HG02852 (cell line): ENCODE measurements around the gene CDH22.

Source experiments
- ATAC-seq: cut with Tn5 transposase; IDR thresholded peaks from one replicate; pipeline ENCODE4 v1.9.1; 2021; ENCODE audit warnings: mild to moderate bottlenecking, moderate library complexity; ENCODE audit not compliant: unreplicated experiment

Gene CDH22

DNA sequence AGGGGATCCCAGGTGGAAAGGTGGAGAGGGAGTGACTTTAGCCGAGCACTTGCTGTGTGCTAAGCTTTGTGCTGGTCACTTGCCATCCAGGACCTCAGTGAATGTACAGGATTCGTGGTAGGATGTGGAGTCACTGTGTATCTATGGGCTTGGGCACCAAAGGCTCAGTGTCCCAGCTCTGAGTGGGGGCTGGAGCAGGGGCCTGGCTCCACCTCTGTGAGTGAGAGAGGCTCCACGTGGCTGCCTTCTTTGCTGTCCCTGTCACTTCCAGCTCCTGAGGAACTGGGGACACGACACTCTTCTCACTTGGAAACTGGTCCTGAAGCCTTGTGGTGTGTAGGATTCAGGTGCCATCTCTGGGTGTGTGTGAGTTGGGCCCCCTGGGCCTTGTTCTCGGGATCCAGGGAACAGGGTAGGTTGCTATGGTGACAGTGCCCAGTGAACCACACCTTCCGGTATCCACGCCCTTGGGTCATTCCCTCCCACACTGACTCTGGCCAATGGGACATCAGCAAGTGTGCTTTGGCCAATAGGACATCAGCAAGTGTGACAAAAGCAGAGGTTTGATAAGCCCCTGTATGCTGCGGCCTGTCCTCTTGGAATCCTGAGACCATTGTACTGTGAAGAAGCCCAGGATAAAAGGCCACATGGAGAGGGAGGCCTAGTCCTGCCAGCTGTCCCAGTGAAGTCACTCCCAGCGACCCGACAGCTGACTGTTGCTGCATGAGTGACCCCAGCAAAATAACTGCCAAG, 87.7 kb downstream of the CDH22 start:
- ATAC-seq: no peak

GRCh38 chr20:46219920-46220319, 88.4 kb downstream of the CDH22 start:
- ATAC-seq: no peak

- ATAC-seq: no peak
These were observed 89.1 kb downstream of the CDH22 start for GRCh38 chr20:46219190-46219589.

- ATAC-seq: no peak
These were observed 89.6 kb downstream of the CDH22 start for GRCh38 chr20:46218656-46219055.

DNA sequence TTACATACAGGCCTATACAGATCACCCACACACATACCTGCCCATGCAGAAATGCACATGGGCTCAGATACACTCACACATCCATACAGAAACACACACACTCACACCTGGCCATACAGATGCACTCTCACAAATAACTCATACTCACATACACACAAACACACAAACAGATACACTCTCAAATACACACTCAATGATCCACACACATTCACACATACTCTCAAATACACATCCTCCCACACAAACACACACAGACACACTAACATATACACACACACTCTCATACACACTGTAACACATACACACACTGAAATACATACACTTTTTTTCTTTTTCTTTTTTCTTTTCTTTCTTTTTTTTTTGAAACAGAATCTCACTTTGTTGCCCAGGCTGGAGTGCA, 90.7 kb downstream of the CDH22 start:
- ATAC-seq: no peak

DNA sequence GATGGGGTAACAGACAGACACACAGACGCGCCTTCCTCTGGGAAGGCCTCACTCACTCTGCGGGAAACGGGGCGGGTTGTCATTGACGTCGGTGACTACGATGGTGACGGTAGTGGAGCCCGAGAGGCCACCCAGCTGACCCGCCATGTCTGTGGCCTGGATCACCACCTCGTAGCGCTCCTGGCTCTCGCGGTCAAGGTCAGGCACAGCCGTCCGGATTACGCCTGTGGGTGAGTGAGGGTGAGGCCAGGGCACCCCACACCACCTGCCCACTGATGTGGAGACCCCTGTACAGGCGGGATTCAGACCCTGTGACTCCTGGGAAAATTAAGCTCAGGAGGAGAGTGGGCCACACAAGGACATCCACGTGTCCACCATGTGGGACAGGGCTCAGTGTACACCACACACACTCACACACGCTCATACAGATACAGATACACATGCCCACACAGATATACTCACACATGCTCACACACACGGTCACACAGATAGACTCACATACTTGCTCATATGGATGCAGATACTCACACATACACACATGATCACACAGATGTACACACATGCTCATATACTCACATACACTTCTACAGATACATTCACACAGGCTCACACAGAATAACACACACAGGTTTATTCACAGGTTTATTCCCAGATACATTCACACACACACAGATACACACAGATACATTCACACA, 91.4 kb downstream of the CDH22 start:
- ATAC-seq: no peak

DNA sequence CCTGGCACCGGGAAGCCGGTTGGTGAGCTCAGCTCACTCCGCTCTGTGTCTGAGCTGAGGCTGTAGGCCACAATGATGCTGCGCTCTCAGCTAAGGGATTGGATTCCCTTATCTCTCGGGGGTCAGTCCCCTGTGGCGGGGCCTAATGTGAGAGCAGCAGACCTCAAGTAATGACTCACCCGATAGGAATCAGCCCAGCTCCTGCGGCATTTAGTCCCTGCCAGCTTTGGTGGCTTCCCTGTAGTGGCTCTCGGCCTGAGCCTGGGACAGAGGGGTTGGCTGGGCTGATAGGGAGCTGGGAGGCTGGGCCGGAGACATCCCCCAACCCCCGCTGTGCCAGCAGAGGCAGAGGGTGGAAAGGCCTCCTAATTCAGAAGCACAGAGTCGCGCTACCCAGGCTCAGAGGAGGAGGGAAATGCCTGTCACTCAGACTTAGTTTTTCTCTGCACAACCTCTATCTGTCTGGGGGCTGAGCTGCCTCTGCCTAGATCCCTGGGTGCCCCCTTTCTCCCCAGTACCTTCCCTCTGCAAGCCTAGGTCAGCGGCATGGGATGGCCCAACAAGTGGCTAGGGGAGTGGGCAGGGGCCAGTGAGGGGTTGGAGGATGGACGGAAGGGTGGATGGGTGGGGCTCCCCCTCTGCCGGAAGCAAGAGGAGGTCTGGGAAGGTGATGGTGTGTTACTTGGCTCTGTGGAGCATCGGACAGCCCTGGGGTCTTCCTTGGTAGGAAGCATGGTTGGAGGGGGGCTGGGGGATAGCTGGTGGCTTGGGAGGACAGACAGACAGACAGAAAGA, 92.2 kb downstream of the CDH22 start:
- no peak for ATAC-seq

- ATAC-seq: no peak
These were observed 93.3 kb downstream of the CDH22 start for GRCh38 chr20:46214824-46215488.

DNA sequence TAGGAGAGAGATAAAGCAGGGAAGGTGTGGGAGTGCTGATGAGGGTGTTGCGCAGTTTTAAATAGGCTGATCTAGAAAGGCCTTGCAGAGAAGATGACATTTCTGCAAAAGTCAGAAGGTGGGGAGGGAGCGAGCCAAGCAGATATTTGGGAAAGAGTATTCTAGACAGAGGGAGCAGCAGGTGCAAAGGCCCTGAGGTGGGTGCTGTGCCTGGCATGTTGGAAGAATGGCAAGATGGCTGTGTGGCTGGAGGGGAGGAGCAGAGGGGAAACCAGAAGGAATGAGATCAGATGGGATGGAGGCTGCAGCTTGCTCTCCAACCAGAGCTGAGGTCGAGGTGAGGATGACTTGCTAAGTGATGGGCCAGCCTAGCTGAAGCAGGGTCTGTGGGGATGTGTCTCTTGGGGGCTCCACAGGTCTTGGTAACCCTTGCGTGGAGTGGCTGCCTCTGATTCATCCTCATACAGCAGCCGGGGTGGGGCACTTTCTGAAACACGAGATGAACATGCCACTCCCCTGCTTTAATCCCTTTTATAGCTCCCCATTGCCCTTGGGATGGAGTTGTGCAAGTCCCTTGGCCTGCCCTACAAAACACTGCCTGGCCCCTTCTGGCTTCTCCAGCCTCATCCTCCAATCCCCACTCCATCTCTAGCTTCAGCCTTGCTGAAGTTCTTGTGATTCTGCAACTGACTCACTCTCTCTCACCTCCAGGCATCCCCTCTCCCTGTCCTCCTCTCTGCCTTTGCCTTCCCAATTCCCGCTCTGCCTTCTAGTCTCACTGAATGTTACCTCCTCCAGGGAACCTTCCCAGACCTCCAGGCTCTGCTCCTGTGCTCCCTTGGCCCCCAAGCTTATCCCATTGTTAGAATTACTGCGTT, 94.1 kb downstream of the CDH22 start:
- ATAC-seq: no peak

DNA sequence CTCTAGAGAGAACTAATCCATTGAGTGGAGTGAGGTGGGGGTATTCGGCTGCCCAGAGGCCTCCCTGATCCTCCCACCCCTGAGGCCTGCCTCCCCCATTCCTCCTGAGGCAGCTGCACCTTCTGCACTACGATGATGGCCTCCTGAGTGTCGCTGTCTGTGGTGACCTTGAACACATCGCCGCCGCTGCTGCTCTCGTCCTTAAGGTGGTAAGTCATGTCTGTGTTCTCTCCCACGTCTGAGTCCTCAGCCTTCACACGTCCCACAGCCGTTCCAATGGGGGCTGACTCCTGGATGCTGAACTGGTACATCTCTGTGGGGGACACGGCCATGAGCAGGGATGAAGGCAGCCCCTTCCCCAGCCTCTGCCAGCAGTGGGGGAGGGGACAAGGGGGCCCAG, 95.4 kb downstream of the CDH22 start:
- ATAC-seq: no peak

DNA sequence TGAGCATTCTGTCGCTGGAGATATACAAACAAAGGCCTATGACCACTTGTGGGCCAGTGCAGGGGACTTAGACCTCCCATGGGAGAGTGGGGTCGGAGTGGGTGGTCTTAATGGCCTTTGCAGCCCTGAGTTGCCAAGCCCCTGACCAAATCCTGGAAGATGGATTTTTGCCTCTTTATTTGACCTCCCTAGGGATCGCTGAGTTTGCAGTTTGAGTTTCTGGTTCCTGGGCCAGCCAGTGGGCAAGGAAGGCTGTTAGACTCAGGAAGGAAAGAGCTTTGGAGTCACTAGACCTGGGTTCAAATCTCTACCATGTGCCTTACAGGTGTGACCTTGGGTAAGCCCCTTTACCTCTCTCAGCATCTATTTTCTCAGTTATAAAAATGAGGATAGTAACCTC, 96.0 kb downstream of the CDH22 start:
- ATAC-seq: no peak

DNA sequence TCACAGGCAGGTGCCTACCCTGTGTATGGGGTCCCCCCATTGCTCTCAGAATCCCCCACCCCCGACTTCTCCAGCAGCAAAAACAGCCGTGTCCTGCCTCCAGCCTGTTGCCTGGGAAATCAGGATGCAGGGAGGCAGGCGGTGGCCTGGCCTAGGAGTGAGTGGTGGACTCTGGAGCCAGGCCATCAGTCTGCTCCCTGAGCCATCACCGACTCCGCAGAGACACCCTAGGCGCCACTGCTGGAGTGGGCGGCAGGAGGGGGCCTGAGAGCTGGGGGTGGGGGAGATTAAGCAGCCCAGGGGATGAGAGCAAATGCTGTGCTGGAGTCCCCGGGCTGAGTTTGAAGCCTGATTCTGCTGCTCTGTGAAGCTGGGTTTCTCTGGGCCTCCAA, 97.0 kb downstream of the CDH22 start:
- no peak for ATAC-seq

DNA sequence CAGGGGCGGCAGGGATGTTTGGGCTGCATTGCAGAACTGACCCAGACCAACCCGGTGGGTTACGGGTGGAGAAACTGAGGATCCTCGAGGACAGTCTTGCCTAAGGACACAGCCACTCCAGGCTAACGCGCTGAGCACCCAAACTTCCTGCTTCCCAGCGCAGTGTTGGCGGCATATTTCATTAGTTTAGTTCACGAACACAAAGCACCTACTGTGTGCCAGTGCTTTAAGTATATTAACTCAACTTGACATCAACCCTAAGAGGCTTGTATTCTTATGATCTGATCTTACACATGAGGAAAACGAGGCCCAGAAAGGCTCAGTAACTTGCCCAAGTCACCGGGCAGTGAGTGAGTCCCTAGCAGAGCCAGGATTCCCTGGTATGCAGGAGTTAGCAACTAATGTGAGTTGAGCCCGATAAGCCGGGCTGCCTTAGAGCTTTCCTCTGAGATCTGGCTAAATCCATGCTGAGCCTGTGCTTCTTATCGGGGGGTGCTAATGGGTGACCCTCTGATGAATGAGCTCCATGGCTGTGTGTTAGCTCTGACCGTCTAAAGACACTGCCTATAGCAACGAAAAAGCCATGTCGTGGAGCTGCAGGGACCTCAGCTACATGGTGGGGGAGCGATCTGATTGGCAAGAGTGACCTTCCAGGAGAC, 97.5 kb downstream of the CDH22 start:
- no peak for ATAC-seq

DNA sequence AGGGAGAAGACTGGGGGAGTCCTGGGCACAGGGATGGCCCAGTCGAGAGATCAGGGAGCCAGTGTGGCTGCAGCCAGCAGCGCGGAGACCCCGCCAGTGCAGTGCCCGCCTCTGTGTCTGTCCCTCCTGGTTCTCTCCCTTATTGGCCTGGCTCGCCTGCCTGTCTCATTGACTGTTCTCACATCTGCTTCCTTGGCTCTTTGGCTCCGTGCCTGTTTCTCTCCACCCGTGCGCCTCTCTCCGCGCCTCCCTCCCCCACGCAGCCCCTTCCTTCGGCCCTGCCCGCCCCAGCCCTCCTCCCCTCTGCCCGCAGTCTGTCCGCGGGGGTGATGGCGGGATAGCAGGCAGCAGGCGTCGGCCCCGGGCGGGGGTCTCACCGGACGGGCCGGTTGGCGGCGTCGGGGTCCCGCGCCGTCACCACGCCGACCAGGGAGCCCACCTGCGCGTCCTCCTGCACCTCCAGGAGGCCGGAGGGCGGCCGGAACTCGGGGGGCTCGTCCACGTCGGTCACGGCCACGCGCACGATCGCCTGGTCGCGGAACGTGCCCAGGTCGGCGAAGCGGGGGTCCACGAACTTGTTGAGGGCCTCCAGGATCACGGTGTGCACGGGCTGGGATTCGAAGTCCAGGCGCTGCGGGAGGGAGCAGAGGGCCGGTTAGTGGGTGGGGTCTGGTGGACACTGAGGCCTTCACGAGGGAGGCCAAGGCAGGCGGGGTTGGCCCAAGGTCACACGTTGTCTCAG, 98.2 kb downstream of the CDH22 start:
- ATAC-seq: no peak

DNA sequence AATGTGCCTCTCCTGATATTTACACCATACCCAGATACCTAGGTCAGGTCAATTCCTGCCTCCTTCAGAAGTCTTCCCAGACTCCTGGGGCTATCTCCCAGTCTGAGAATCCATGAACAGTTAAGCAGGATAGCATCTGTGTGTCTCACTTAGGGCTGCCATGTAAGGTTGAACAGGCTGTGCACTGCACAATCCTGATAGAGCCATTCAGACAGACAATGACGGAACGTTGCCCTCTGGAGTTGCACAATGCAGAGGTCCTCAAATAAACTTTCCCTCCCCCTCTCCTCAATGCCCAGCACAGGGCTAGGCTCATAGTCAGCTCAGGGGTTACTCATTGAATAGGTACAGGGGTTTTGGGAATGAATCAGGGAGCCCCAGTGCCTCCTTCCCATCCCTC, 100.5 kb downstream of the CDH22 start:
- ATAC-seq: no peak

DNA sequence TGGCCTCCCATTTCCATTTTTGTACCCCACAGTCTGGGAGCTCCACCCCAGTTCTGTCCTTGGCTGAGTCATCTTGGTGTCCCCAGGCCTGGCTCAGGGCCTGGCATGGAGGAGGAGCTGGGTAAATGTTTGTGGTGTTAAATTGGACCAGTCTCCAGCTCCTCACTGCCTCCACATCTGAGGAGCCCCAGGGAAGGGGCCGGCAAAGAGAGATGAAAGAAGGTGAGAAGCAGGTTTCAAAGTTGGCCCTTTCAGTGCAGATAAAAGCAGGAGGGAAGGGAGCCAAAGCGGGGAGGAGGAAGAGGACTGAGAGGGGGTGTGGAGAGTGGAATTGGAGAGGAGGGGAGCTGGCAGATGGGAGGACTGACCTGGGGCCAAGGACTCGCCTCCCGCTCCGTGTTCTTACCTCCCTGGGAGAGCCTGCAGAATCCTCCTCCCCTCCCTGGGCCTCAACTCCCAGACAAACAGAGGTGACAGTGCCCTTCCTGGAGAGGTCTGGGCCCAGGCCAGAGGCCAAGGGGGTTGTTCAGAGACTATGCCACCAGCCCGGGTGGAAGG, 101.2 kb downstream of the CDH22 start:
- ATAC-seq: no peak

GRCh38 chr20:46206025-46206424, 102.3 kb downstream of the CDH22 start:
- ATAC-seq: no peak

- ATAC-seq: no peak
These were observed 102.9 kb downstream of the CDH22 start for GRCh38 chr20:46205349-46205748.
